Loucy (cell line): ENCODE results near the gene GPR107.
A peak's percentile ranks its signal among the peaks of the same experiment; 100 is the strongest.

Experiments
- H2AFZ ChIP-seq: fragments of 200-600 bp; sonication (generic); 2 replicates; pipeline ENCODE4 v1.6.0; 2016; ENCODE audit warnings: antibody characterized with exemption, mild to moderate bottlenecking, low read length, moderate library complexity
- H3F3A ChIP-seq: fragments of 200-600 bp; 2 replicates; pipeline ENCODE4 v1.6.0; 2016; ENCODE audit warnings: antibody characterized with exemption, low read depth, mild to moderate bottlenecking
- H3K27me3 ChIP-seq: fragments of 200-600 bp; sonication (generic); 2 replicates; pipeline ENCODE4 v1.6.1; 2014; ENCODE audit warnings: low read length, mild to moderate bottlenecking; ENCODE audit not compliant: insufficient read depth, poor library complexity, severe bottlenecking
- H3K36me3 ChIP-seq: fragments of 200-600 bp; sonication (generic); 2 replicates; pipeline ENCODE4 v1.6.1; 2016; ENCODE audit warnings: low read length; ENCODE audit not compliant: insufficient read depth
- H3K4me1 ChIP-seq: fragments of 200-600 bp; sonication (generic); 2 replicates; pipeline ENCODE4 v1.5.1; 2014; ENCODE audit warnings: low read length, mild to moderate bottlenecking; ENCODE audit not compliant: insufficient read depth, poor library complexity, severe bottlenecking
- H3K4me2 ChIP-seq: fragments of 200-600 bp; sonication (generic); 2 replicates; pipeline ENCODE4 v1.6.0; 2014; ENCODE audit warnings: antibody characterized with exemption, low read length, low read depth, mild to moderate bottlenecking; ENCODE audit not compliant: poor library complexity, severe bottlenecking
- H3K4me3 ChIP-seq: fragments of 200-600 bp; sonication (generic); 2 replicates; pipeline ENCODE4 v1.5.1; 2014; ENCODE audit warnings: low read length, mild to moderate bottlenecking, mixed read lengths; ENCODE audit not compliant: poor library complexity, severe bottlenecking
- H3K79me2 ChIP-seq: fragments of 200-600 bp; sonication (generic); 2 replicates; pipeline ENCODE4 v1.6.1; 2014; ENCODE audit warnings: low read length; ENCODE audit not compliant: insufficient read depth
- H3K9ac ChIP-seq: fragments of 200-600 bp; sonication (generic); 2 replicates; pipeline ENCODE4 v1.6.0; 2014; ENCODE audit warnings: mild to moderate bottlenecking, low read depth, low read length, moderate library complexity; ENCODE audit not compliant: poor library complexity, severe bottlenecking
- H3K9me2 ChIP-seq: fragments of 200-600 bp; sonication (generic); replicated peaks from 2 replicates; pipeline ENCODE4 v1.6.1; 2016; ENCODE audit warnings: low read depth, low read length, mixed read lengths
- H3K9me3 ChIP-seq: fragments of 200-600 bp; sonication (generic); 2 replicates; pipeline ENCODE4 v1.6.1; 2014; ENCODE audit warnings: mild to moderate bottlenecking, antibody characterized with exemption, low read length, low read depth; ENCODE audit not compliant: insufficient read depth
- H4K20me1 ChIP-seq: fragments of 200-600 bp; sonication (generic); 2 replicates; pipeline ENCODE4 v1.6.0; 2014; ENCODE audit warnings: antibody characterized with exemption, low read length, mild to moderate bottlenecking; ENCODE audit not compliant: insufficient read depth, poor library complexity, severe bottlenecking
- CTCF ChIP-seq: fragments of 200-600 bp; sonication (generic); conservative IDR thresholded peaks from 2 replicates; pipeline ENCODE4 v1.5.1; 2014; ENCODE audit warnings: mild to moderate bottlenecking, antibody characterized with exemption, low read length
- EZH2phosphoT487 ChIP-seq: fragments of 200-600 bp; IDR thresholded peaks from 2 replicates; pipeline ENCODE4 v1.6.1; 2018; ENCODE audit warnings: antibody characterized with exemption, mild to moderate bottlenecking, moderate library complexity, borderline replicate concordance

Gene GPR107

GRCh38 chr9:130026583-130027340 is 26.9 kb upstream of the GPR107 start:
- no peak overlapping the region for H3K4me3 ChIP-seq

GRCh38 chr9:130027533-130028365 is 26.0 kb upstream of the GPR107 start:
- peak overlapping the region; percentile 12 for H3K4me2 ChIP-seq
- H4K20me1 ChIP-seq, result peaks cover 90% of the 10 kb centered on the region
- no peaks in the 10 kb centered on the region for H3K27me3 ChIP-seq
- H3K4me1 ChIP-seq, result peaks cover 24% of the 10 kb centered on the region
- no peaks in the 10 kb centered on the region for H3F3A ChIP-seq
- no peaks in the 10 kb centered on the region; the same call in 1 of the 2 replicates for H3K36me3 ChIP-seq
- no peak overlapping the region for H3K9ac ChIP-seq
- no peaks in the 10 kb centered on the region for H3K9me3 ChIP-seq
- peaks cover 100% of the 10 kb centered on the region for H3K79me2 ChIP-seq
- TF ChIP-seq EZH2phosphoT487 (no peak), CTCF (no peak)
- H2AFZ ChIP-seq, result no peak overlapping the region
- no peak overlapping the region for H3K4me3 ChIP-seq
- no peaks in the 10 kb centered on the region for H3K9me2 ChIP-seq

More at GRCh38 chr9:130026583-130027340, 26.9 kb upstream of the GPR107 start:
- H3K4me1 ChIP-seq, result peaks cover 23% of the 10 kb centered on the region
- no peak overlapping the region for H2AFZ ChIP-seq
- no peaks in the 10 kb centered on the region for H3K9me2 ChIP-seq
- no peak overlapping the region for H3K9ac ChIP-seq
- H3K36me3 ChIP-seq, result no peaks in the 10 kb centered on the region; the same call in 1 of the 2 replicates
- no peak for TF ChIP-seq EZH2phosphoT487
- no peak for TF ChIP-seq CTCF
- H3K4me2 ChIP-seq, result peak overlapping the region; percentile 12
- H3F3A ChIP-seq, result no peaks in the 10 kb centered on the region
- H4K20me1 ChIP-seq, result peaks cover 82% of the 10 kb centered on the region
- H3K9me3 ChIP-seq, result no peaks in the 10 kb centered on the region
- peaks cover 100% of the 10 kb centered on the region for H3K79me2 ChIP-seq
- no peaks in the 10 kb centered on the region for H3K27me3 ChIP-seq

GRCh38 chr9:130028493-130029222 is 25.0 kb upstream of the GPR107 start:
- no peak overlapping the region for H3K4me2 ChIP-seq
- no peak overlapping the region for H2AFZ ChIP-seq
- H3K9me3 ChIP-seq, result no peaks in the 10 kb centered on the region
- H3K79me2 ChIP-seq, result peaks cover 100% of the 10 kb centered on the region
- no peaks in the 10 kb centered on the region for H3K9me2 ChIP-seq
- no peak overlapping the region for H3K4me3 ChIP-seq
- H4K20me1 ChIP-seq, result peaks cover 90% of the 10 kb centered on the region
- no peak overlapping the region for H3K9ac ChIP-seq
- no peak for TF ChIP-seq EZH2phosphoT487
- no peak for TF ChIP-seq CTCF
- no peaks in the 10 kb centered on the region for H3K27me3 ChIP-seq
- peaks cover 27% of the 10 kb centered on the region for H3K4me1 ChIP-seq
- no peaks in the 10 kb centered on the region for H3F3A ChIP-seq
- H3K36me3 ChIP-seq, result no peaks in the 10 kb centered on the region; the same call in 1 of the 2 replicates
